GM19468 (cell line): ENCODE data around the gene LRRIQ1.
"Not testable (repeated sequence)": the region's sequence is repeated elsewhere in the genome, so short reads cannot be mapped to it uniquely, and the experiment has no call there.

Source experiments
- ATAC-seq: cut with Tn5 transposase; IDR thresholded peaks from one replicate; pipeline ENCODE4 v1.9.1; 2021; ENCODE audit warnings: mild to moderate bottlenecking, moderate library complexity, moderate number of reproducible peaks; ENCODE audit not compliant: unreplicated experiment; ENCODE audit errors: extremely low read depth

Gene LRRIQ1, protein sequence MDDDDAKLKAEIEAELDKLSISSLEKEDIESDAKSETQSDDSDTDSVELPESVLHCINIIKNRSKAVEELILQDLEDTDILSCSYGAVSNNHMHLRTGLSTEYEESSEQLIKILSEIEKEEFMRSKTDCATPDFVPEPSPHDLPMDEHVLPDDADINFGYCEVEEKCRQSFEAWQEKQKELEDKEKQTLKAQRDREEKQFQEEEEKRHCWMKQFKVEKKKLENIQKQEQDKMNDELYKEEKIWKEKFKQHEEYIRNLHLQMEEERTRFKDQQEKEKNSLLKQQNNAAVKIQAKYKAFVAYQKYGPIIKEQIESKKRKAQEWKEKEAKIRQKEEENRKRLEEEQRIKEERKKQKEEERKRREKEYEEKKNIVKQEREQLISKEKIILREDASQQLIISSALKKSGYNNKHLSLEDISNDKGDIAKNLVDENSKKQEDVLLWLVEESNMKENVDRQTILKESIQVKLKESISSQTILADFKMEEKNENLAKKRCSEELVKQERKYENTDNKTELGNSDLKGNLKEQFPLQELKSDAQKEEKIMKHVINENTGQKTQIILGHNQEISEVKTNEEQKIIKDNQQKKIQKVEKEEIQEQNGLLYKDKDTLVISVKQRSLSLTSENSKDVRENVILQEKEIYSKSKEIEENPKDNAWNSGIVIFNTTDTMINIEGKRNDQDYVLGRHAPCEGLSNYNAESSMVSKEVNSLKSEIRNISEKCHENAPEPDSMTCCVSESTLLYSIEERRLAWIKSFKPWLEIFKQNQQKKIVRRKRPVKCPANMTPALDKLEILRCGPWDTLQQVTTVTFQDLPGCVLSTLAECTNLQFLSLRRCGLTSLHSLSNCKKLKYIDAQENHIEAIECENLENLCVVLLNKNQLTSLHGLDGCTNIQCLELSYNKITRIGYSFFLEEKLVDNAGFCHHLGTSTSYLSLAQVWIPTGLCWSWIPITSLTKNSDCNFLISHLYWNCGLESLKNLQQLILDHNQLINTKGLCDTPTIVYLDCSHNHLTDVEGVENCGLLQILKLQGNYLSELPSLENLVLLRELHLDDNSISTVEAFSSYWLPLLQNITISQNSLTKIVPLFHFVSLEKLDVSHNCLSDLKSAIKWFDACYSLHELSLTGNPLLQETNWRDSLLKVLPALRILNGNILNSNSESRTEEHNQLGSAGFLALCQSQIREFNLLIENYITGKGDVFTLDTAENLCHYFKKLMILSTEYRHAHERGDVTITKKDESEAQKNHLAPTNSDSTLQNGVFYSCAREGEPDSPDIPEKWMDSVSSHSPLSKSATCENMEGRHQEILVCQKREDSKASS (N-terminal part only)

DNA sequence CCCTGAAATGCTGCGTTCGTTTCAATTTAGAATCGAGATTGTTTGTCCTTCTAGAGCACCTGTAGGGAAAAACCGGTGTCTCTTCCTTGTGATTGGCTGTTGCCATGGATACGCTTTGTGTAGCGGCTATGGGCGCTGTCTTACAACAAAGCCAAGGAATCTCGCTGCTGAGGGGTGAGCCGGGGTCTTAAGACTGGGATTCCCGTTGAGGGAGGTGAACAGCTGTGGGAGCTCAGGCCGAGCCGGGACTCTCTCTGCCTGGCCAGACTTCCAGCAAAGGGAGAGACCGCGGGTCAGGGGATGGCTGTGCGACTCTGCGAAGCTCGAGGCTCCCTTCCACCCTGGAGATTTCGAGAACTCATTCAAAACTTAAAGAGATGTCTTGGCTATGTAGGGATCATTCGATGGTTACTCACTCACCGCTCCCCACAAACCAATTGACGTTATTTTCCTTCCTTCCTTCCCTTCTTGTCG lies at the start of gene LRRIQ1, which contains the start of gene TSPAN19:
LRRIQ1 (plus strand) TSS at position 118 of the 474 bp plus-strand sequence. CDS start 1,826 bp downstream, outside the sequence.
TSPAN19 (minus strand) TSS at position 44 of the 474 bp plus-strand sequence. CDS start 6,331 bp downstream, outside the sequence.
- peak; percentile 97 for ATAC-seq

GRCh38 chr12:84986586-84986985 lies 49.6 kb upstream of the LRRIQ1 start:
- no peak for ATAC-seq

DNA sequence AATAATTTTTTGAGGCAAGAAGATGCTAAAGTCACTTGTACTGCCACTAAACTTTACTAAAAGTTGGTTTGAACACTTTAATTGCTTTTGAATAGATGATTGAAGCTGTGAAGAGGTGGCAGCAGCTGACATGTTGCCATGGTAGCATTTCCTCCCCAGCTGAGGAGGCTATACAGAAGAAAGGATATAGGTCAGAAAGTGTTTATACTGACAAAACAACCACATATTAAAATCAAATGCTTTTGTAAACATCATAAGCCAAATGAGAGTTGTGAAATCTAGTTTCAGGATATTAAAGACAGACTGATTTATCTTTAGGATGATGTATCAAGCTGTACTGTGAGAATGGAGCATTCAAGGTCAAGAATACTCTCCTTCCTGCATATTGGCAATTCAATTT lies 41.7 kb upstream of the LRRIQ1 start:
- ATAC-seq, result no peak

DNA sequence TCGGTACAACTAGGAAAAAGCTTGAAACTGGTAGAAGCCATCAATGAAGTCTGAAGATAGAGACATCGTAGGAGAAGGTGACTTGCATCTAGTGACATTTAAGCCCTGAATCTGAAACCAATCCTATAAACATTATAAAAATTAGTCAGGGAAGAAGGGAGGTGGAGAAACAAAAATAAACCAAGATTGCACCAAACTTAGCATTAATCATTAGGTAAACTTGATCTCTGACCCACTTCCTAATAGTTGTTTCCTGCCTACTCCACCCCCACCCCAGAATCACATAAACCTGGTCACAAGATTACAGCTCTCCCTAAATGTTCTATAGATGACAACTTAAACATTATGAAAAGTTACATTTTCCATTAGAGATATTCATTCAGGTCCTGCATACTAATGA lies 40.5 kb upstream of the LRRIQ1 start:
- ATAC-seq, result no peak

DNA sequence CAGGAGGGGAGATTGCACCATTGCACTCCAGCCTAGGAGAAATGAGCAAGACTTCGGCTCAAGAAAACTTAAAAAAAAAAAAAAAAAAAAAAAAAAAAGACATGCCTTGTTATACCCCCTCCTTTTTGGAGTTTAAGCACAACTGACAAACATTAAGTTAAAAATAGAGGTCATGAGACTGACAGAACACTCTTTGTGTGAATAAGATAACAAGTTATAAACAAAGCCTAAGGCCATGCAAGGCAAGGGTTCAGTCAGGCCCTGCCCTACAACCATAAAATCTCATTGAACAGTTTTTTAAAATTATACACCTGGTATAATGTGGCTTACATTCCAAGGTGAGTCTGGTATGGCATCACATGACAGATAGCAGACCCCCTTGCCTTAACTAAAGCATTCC lies 39.4 kb upstream of the LRRIQ1 start:
- no peak for ATAC-seq

DNA sequence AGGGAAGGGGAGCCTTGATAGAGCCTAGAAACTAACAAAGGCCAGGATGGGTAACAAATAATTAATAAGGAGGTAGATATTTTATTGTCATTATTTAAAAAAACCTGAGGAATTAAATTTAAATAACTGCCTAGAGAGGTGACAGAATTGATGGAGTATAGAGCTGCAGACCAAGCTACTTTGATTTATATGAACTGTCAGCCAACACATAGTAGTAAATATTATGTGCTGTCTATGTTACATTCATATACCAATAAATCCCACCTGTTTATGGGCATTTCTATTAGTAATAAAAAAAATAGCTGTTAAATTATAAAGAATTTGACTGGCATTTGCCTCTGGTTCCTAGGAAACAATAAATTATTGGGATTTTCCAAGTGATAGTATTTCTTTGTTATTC lies 37.8 kb upstream of the LRRIQ1 start:
- ATAC-seq, result no peak

GRCh38 chr12:85000729-85001128 lies 35.4 kb upstream of the LRRIQ1 start:
- ATAC-seq, result no peak

DNA sequence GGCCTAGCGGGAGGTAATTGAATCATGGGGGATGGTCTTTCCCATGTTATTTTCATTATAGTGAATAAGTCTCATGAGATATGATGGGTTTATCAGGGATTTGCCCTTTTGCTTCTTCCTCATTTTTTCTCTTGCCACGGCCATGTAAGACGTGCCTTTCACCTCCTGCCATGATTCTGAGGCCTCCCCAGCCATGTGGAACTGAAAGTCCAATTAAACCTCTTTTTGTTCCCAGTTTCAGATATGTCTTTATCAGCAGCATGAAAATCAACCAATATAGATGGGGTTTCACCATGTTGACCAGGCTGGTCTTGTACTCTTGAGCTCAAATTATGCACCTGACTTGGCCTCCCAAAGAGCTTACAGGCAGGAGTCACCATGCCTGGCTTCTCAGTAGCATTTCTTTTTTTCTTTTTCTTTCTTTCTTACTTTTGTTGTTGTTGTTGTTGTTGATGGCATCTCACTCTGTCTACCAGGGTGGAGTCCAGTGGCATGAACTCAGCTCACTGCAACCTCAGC lies 33.3 kb upstream of the LRRIQ1 start:
- ATAC-seq, result no peak

- no peak for ATAC-seq
These were observed 31.9 kb upstream of the LRRIQ1 start for GRCh38 chr12:85004204-85004603.

DNA sequence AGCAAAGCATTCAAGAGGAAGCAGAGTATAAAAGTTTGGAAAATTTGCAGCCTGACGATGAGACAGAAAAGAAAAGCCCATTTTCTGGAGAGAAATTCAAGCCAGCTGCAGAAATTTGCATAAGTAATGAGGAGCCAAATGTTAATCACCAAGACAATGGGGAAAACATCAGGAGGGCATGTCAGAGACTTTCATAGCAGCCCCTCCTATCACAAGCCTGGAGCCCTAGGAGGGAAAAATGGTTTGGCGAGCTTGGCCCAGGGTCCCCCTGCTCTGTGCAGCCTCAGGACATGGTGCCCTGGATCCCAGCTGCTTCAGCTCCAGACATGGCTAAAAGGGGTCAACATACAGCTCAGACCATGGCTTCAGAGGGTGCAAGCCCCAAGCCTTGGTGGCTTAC lies 31.1 kb upstream of the LRRIQ1 start:
- not testable (repeated sequence) for ATAC-seq

DNA sequence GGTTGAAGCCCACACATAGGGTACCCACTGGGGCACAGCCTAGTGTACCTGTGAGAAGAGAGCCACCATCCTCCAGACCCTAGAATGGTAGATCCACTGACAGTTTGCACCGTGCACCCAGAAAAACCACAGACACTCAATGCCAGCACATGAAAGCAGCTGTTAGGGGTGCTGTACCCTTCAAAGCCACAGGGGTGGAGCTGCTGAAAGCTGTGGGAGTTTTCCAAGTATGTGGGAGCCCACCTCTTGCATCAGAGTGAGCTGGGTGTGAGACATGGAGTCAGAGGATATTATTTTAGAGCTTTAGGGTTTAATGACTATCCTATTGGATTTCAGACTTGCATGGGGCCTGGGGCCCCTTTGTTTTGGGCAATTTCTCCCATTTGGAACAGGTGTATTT lies 30.5 kb upstream of the LRRIQ1 start:
- no peak for ATAC-seq

- ATAC-seq, result no peak
These were observed 29.9 kb upstream of the LRRIQ1 start for GRCh38 chr12:85006206-85006605.

- no peak for ATAC-seq
These were observed 28.3 kb upstream of the LRRIQ1 start for GRCh38 chr12:85007836-85008235.

DNA sequence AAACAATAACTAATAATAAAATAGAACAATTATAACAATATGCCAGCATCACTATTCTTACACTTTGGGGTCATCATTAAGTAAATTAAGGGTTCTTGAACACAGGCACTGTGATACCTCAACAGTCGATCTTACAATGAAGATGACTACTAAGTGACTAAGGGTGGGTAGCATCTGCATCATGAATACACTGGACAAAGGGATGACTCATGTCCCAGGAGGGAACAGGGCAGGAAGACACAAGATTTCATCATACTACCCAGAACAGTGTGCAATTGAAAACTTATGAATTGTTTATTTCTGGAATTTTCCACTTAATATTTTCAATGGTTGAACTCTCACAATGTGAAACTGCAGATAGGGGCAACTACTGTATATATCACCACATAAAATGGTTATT lies 19.7 kb upstream of the LRRIQ1 start:
- no peak for ATAC-seq

DNA sequence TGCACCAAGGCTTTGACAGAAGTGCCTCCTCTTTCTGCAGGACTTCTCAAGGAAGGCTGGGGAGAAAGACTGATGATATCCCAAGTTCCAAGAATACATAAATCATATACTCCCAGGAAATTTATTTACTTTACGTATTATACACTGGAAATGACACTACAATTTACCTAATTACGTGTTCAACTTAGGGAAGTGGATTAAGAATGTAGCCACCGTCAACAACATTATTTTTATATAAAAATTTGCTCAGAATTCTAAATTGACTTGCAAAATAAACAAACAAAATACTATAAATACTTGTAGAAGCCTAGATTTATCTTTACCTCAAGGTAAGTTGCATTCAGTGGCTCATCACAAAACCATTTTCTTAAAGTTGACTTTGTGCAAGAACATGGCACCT lies 19.0 kb upstream of the LRRIQ1 start:
- no peak for ATAC-seq

DNA sequence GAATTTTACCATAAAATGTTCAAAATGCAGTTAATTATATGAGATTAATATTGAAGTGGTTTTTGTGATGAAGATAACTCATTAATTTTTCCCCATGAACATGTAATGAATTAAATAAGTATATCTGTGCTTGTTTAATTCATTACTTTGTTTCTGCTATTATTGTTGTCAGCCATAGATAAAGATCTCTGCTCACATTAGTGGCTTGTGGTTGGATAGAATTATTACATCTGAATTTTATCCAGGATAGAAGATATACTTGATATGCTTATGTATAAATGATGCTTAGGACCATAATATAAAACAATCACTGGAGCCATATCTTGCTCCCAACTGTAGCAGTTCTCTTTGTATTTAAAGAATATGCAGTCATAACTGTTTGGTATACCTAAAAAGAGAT lies 18.5 kb upstream of the LRRIQ1 start:
- ATAC-seq, result no peak

DNA sequence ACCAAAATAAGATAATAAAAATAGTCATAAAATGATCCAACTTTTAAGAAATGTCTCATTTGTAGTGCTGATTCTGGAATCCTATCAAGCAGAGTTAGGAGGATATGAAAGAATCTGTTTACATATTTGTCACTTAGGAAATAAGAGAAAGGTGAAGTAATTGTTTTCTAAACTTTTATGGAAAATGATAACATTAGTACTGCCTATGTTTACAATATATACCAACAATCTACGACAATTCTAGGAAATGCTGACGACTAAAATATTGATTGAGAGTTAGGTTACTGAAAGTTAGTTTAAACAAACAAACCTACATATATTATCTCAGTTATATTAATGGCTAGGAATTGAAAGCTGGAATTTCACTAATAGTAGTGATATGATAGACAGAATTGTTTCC lies 18.1 kb upstream of the LRRIQ1 start:
- no peak for ATAC-seq

DNA sequence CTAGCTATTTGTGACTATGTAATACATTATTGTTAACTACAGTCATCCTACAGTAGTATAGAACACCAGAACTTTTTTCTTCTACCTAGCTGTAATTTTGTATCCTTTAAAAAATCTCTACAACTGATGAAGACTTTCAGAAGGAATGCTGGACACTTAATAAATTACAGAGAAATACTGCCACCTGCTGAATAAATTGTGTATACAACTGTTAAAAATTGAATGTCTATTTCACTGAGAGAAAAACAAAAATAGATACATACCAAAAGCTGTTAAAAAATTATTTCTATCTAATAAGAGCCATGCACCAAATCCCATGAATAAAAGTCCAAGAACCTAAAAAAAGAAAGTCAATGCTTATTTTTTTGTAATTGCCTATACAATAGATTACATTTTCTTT lies 6.7 kb upstream of the LRRIQ1 start:
- no peak for ATAC-seq

GRCh38 chr12:85036733-85037132 lies 582 bp downstream of the LRRIQ1 start:
- ATAC-seq, result no peak

DNA sequence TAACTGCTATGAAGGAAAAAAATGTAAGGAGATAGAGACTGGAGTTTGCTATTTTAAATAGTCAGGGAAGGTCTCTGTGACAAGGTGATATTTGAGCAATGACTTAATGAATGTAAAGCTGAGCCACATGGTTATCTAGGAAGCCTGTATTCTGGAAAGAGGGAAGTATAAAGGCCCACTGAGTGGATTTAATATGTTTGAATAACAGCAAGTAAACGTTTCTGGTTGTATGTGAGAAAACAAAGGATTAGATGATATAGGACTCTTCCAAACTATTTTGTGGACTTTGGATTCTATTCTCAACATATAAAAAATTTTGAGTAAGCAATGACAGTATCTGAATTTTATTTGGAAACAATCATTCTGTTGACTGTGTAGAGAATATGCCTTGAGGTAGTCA lies 5.2 kb downstream of the LRRIQ1 start:
- no peak for ATAC-seq
